Bronchial epithelial cell (primary cell): ENCODE measurements around the gene PIGQ. TPM values are rescaled to one million over a fixed set of nuclear protein-coding genes. Genes with fewer than 3 reads are reported as not detected.

ENCODE experiments used
- DNase-seq: peaks from one replicate; pipeline ENCODE4 v3.0.0-alpha.2; 2010; ENCODE audit warnings: low read depth
- FAIRE-seq: peaks from 2 replicates; lab custom pipeline; 2011; peaks lifted over from hg19 to GRCh38; lab: Jason Lieb, UNC
- H3K27me3 ChIP-seq: 2 replicates; pipeline ENCODE4 v1.5.1; 2011; ENCODE audit warnings: low read length; ENCODE audit not compliant: control insufficient read depth, insufficient read depth
- H3K36me3 ChIP-seq: 2 replicates; pipeline ENCODE4 v1.5.1; 2011; ENCODE audit warnings: low read length; ENCODE audit not compliant: control insufficient read depth, insufficient read depth
- H3K4me3 ChIP-seq: 2 replicates; pipeline ENCODE4 v1.5.1; 2011; ENCODE audit warnings: mild to moderate bottlenecking, low read depth, low read length, control low read depth
- total RNA-seq: library from RNA; depleted of rRNA; stranded (reverse); fragments of >200 nt; gene quantifications from 2 replicates; pipeline ENCODE4 v1.2.1, GENCODE V29; 2014
- TF ChIP-seq, protein P1 (sequence below): IDR thresholded peaks from 2 replicates; pipeline ENCODE4 v1.5.1; 2011; ENCODE audit warnings: mild to moderate bottlenecking, moderate library complexity, low read length, control low read depth, inconsistent platforms; ENCODE audit not compliant: insufficient read depth, severe bottlenecking

PIGQ gene
- total RNA-seq, 1 donor from 2014 or later, result 17.9 TPM

- no peak for FAIRE-seq
- H3K36me3 ChIP-seq, result peaks cover 1% of the 10 kb centered on the region
- TF ChIP-seq, protein P1, sequence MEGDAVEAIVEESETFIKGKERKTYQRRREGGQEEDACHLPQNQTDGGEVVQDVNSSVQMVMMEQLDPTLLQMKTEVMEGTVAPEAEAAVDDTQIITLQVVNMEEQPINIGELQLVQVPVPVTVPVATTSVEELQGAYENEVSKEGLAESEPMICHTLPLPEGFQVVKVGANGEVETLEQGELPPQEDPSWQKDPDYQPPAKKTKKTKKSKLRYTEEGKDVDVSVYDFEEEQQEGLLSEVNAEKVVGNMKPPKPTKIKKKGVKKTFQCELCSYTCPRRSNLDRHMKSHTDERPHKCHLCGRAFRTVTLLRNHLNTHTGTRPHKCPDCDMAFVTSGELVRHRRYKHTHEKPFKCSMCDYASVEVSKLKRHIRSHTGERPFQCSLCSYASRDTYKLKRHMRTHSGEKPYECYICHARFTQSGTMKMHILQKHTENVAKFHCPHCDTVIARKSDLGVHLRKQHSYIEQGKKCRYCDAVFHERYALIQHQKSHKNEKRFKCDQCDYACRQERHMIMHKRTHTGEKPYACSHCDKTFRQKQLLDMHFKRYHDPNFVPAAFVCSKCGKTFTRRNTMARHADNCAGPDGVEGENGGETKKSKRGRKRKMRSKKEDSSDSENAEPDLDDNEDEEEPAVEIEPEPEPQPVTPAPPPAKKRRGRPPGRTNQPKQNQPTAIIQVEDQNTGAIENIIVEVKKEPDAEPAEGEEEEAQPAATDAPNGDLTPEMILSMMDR, result no peak
- H3K4me3 ChIP-seq, result no peak overlapping the region
- DNase-seq, result no peak
- H3K27me3 ChIP-seq, result peaks cover 17% of the 10 kb centered on the region
Observed at GRCh38 chr16:558298-559020, 11.3 kb upstream of the PIGQ start.

DNA sequence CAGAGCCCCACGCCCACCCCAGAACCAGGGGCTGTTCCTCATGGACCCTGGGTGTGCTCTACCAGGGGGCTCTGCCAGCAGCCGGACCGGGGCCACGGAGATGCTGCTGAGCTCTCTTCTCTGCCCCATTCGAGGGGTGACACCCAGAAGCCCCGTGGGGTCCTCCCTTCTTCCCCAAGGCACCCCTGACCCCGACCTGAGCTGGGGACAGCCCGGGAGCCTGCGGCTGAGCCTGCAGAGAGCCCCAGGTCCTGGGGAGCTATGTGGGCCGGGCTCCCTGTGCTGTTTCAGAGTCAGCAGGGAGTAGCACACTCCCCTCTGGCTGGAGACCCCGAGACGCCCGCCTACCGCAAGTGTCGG lies 10.8 kb upstream of the PIGQ start:
- no peak for DNase-seq
- no peak for FAIRE-seq
- TF ChIP-seq, protein P1, result no peak
- H3K27me3 ChIP-seq, result peaks cover 17% of the 10 kb centered on the region
- peaks cover under 1% of the 10 kb centered on the region for H3K36me3 ChIP-seq
- H3K4me3 ChIP-seq, result no peak overlapping the region

- Histone ChIP-seq H3K36me3 (no peaks in the 10 kb centered on the region), H3K27me3 (peaks cover 17% of the 10 kb centered on the region), H3K4me3 (no peak overlapping the region)
- TF ChIP-seq, protein P1, result no peak
- FAIRE-seq (no peak), DNase-seq (no peak)
Observed at GRCh38 chr16:559411-560203, 10.2 kb upstream of the PIGQ start.

DNA sequence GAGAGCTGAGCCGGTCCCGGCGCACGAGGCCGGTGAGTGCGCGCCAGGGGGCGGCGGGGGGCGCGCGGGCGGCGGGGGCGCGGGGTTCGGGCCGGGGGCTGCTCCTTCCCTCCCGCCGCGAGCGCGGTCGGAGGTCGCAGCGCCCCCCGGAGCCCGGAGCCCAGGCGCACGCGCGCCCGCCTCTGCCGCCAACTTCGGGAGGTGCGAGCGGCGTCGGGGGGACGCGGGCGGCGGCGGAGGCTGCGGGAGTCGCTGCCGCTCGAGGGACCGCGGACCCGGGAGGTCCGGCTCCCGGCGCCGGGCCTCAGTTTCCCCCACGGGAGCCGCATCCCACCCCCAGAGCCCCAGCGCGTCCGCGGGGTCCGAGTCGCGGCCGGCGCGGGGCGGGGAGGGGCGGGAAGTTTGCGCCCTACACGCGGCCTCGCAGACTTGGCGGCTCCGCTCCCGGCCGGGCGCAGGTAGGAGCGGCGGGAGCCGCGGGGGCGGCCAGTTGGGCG lies 9.5 kb upstream of the PIGQ start, which contains the start of gene PRR35:
TSS of gene PRR35 (plus strand) at position 191 of the 497 bp plus-strand sequence. CDS start 2,901 bp downstream, outside the sequence.
- H3K36me3 ChIP-seq, result no peaks in the 10 kb centered on the region
- DNase-seq, result no peak
- H3K27me3 ChIP-seq, result peaks cover 17% of the 10 kb centered on the region
- TF ChIP-seq, protein P1, result no peak
- no peak within 1 kb of the TSS for H3K4me3 ChIP-seq
- FAIRE-seq, result no peak

DNA sequence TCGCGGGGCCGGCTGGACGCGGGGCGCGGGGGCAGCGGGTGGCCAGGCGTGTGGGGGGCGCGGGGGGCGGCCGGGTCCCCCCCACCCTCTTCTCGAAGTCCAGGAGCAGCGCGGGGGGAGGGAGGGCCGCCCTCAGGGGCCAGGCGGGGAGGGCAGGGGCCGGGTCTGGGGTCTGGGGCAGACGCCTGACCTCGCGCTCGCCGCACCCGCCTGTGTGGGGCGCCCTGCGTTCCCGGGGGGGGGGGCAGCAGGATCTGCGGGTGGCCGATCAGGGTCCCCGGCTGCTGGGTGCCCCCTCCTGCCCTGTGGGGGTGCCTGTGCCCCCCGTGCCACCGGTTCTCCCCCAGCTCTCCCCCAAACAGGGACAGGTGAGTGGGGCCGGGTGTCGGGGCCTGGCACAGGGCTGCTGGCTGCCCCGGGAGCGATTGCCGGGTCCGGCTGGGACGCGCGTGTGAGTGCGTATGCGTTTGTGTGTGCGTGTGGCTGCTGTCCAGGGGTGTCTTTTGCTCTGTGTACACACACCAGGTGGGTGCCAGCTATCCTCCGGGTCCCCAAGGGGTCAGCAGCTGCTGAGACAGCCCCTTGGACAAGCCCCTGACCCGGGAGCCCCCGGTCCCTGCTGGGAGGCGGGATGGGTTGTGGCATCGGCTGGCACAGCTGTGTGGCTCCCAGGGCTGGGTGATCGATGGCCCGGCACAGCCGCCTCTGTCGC lies 8.9 kb upstream of the PIGQ start:
- Histone ChIP-seq H3K36me3 (no peaks in the 10 kb centered on the region), H3K4me3 (no peak overlapping the region), H3K27me3 (peaks cover 17% of the 10 kb centered on the region)
- TF ChIP-seq, protein P1, result no peak
- FAIRE-seq, result no peak
- DNase-seq, result no peak
